OCI-LY1 (cell line): ENCODE measurements around the gene CD19.

Experiments
- H2AFZ ChIP-seq: fragments of 200-600 bp; sonication (generic), shearing (Covaris generic); 2 replicates; pipeline ENCODE4 v1.6.0; 2014; ENCODE audit warnings: antibody characterized with exemption, mild to moderate bottlenecking, low read length
- H3F3A ChIP-seq: fragments of 200-600 bp; sonication (generic), shearing (Covaris generic); 2 replicates; pipeline ENCODE4 v1.6.0; 2014; ENCODE audit warnings: mild to moderate bottlenecking, antibody characterized with exemption, low read length, moderate library complexity; ENCODE audit not compliant: insufficient read depth
- H3K27ac ChIP-seq: fragments of 200-600 bp; sonication (generic); 2 replicates; pipeline ENCODE4 v1.5.1; 2014; ENCODE audit warnings: low read length, mixed run types, mild to moderate bottlenecking, low read depth; ENCODE audit not compliant: poor library complexity, severe bottlenecking
- H3K27me3 ChIP-seq: fragments of 200-600 bp; sonication (generic); 2 replicates; pipeline ENCODE4 v1.6.0; 2014; ENCODE audit warnings: antibody characterized with exemption, mild to moderate bottlenecking, low read length, moderate library complexity; ENCODE audit not compliant: insufficient read depth
- H3K36me3 ChIP-seq: fragments of 200-600 bp; sonication (generic); 2 replicates; pipeline ENCODE4 v1.6.1; 2014; ENCODE audit warnings: mild to moderate bottlenecking, antibody characterized with exemption, low read length, moderate library complexity, mixed read lengths; ENCODE audit not compliant: insufficient read depth
- H3K4me1 ChIP-seq: fragments of 200-600 bp; sonication (generic); 2 replicates; pipeline ENCODE4 v1.5.1; 2014; ENCODE audit warnings: mild to moderate bottlenecking, low read length, moderate library complexity; ENCODE audit not compliant: insufficient read depth, severe bottlenecking
- H3K4me2 ChIP-seq: fragments of 200-600 bp; sonication (generic), shearing (Covaris generic); 2 replicates; pipeline ENCODE4 v1.6.1; 2014; ENCODE audit warnings: low read length
- H3K4me3 ChIP-seq: fragments of 200-600 bp; sonication (generic); 2 replicates; pipeline ENCODE4 v1.5.1; 2014; ENCODE audit warnings: low read length, low read depth, mild to moderate bottlenecking, mixed read lengths; ENCODE audit not compliant: poor library complexity, severe bottlenecking
- H3K79me2 ChIP-seq: fragments of 200-600 bp; shearing (Covaris generic); 2 replicates; pipeline ENCODE4 v1.6.1; 2016; ENCODE audit warnings: mixed run types, low read length, mixed read lengths; ENCODE audit not compliant: insufficient read depth
- H3K9ac ChIP-seq: fragments of 200-600 bp; sonication (generic), shearing (Covaris generic); 2 replicates; pipeline ENCODE4 v1.6.1; 2014; ENCODE audit warnings: mild to moderate bottlenecking, low read length, mixed read lengths
- H3K9me2 ChIP-seq: fragments of 200-600 bp; sonication (generic), shearing (Covaris generic); 2 replicates; pipeline ENCODE4 v1.6.1; 2014; ENCODE audit warnings: low read depth, mild to moderate bottlenecking, low read length, mixed read lengths
- H3K9me3 ChIP-seq: fragments of 200-600 bp; shearing (Covaris generic); 2 replicates; pipeline ENCODE4 v1.6.1; 2014; ENCODE audit warnings: low read length, mixed read lengths
- H4K20me1 ChIP-seq: fragments of 200-600 bp; sonication (generic), shearing (Covaris generic); 2 replicates; pipeline ENCODE4 v1.6.0; 2016; ENCODE audit warnings: mild to moderate bottlenecking, low read length; ENCODE audit not compliant: insufficient read depth
- EZH2 ChIP-seq: fragments of 200-600 bp; sonication (generic), shearing (Covaris generic); IDR thresholded peaks from 2 replicates; pipeline ENCODE4 v1.8.0; 2017; ENCODE audit warnings: borderline replicate concordance, mixed run types, mild to moderate bottlenecking, antibody characterized with exemption, low read length, moderate library complexity, mixed read lengths
- TF ChIP-seq, protein P1 (sequence below): fragments of 200-600 bp; sonication (generic), shearing (Covaris generic); IDR thresholded peaks from 2 replicates; pipeline ENCODE4 v1.5.1; 2017; ENCODE audit warnings: mild to moderate bottlenecking, antibody characterized with exemption, low read length, moderate library complexity, mixed read lengths

Gene CD19

DNA sequence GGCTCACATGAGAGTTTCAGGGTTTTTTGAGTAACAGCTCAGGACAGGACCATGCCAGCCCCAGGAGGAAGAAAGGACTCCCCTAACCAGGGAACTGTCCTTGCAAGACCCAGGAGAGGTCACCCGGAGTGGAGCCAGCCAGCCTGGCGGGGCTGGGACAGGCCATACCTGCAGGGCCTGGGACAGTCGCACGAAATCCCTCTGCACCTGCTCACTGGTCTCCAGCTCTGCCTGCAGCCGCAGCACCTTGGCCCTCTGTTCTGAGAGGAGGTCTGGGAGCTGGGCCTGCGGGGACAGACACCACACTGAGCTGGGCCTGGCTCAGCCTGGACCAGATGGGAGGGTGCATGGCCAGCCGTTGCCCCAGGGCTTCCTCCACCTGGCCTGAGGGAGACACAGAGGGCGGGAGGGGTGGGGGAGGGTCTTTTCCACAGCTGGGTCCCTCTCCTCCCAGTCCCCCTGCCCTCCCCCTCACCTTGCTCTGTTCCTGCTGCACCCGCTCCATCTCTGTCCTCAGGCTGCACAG, 26.5 kb upstream of the CD19 start:
- no peaks in the 10 kb centered on the region for H3K9me3 ChIP-seq
- H3K4me1 ChIP-seq, result peaks cover 4% of the 10 kb centered on the region
- H4K20me1 ChIP-seq, result no peaks in the 10 kb centered on the region
- no peak overlapping the region for H3K27ac ChIP-seq
- no peak for TF ChIP-seq EZH2
- TF ChIP-seq, protein P1, sequence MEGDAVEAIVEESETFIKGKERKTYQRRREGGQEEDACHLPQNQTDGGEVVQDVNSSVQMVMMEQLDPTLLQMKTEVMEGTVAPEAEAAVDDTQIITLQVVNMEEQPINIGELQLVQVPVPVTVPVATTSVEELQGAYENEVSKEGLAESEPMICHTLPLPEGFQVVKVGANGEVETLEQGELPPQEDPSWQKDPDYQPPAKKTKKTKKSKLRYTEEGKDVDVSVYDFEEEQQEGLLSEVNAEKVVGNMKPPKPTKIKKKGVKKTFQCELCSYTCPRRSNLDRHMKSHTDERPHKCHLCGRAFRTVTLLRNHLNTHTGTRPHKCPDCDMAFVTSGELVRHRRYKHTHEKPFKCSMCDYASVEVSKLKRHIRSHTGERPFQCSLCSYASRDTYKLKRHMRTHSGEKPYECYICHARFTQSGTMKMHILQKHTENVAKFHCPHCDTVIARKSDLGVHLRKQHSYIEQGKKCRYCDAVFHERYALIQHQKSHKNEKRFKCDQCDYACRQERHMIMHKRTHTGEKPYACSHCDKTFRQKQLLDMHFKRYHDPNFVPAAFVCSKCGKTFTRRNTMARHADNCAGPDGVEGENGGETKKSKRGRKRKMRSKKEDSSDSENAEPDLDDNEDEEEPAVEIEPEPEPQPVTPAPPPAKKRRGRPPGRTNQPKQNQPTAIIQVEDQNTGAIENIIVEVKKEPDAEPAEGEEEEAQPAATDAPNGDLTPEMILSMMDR, result no peak
- H3K79me2 ChIP-seq, result no peaks in the 10 kb centered on the region
- no peak overlapping the region for H3K9ac ChIP-seq
- no peak overlapping the region for H3K4me3 ChIP-seq
- no peak overlapping the region for H3K4me2 ChIP-seq
- H2AFZ ChIP-seq, result no peak overlapping the region
- no peaks in the 10 kb centered on the region for H3K27me3 ChIP-seq
- H3K36me3 ChIP-seq, result peaks cover 15% of the 10 kb centered on the region
- no peaks in the 10 kb centered on the region for H3F3A ChIP-seq
- H3K9me2 ChIP-seq, result no peaks in the 10 kb centered on the region

DNA sequence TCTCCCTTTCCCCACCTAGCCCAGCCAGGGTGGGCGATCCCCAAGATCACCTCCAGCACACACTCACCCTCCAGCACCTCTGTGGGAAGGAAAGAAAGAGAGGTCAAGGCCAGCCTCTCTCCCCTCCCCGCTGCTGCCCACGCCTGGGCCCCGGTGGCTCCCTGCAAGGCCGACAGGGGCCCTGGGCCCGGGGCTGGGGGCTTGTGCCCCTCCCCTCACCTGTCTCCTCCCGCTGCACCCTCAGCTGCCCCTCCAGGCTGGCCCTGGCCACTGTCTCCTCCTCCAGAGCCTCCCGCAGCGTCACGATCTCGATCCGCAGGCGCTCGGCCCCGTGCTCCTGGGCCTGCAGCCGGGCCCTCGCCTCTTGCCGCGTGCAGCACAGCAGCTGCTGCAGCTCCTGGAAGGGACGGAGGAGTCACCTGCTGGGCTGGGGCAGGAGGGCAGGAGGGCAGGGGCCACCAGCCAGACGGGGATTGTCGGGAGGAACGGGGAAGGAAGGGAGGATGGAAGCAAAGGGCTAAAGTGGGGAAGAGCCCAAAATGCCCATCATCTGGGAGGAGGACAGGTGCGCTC, 25.9 kb upstream of the CD19 start:
- Histone ChIP-seq H3K9ac (no peak overlapping the region), H3K4me3 (no peak overlapping the region), H3K4me2 (no peak overlapping the region), H3K79me2 (no peaks in the 10 kb centered on the region), H3K27ac (no peak overlapping the region), H3K9me3 (no peaks in the 10 kb centered on the region), H3K27me3 (no peaks in the 10 kb centered on the region), H3K36me3 (peaks cover 15% of the 10 kb centered on the region), H4K20me1 (no peaks in the 10 kb centered on the region), H2AFZ (no peak overlapping the region), H3F3A (no peaks in the 10 kb centered on the region), H3K9me2 (no peaks in the 10 kb centered on the region), H3K4me1 (peaks cover 10% of the 10 kb centered on the region)
- TF ChIP-seq, protein P1, result no peak
- no peak for TF ChIP-seq EZH2

DNA sequence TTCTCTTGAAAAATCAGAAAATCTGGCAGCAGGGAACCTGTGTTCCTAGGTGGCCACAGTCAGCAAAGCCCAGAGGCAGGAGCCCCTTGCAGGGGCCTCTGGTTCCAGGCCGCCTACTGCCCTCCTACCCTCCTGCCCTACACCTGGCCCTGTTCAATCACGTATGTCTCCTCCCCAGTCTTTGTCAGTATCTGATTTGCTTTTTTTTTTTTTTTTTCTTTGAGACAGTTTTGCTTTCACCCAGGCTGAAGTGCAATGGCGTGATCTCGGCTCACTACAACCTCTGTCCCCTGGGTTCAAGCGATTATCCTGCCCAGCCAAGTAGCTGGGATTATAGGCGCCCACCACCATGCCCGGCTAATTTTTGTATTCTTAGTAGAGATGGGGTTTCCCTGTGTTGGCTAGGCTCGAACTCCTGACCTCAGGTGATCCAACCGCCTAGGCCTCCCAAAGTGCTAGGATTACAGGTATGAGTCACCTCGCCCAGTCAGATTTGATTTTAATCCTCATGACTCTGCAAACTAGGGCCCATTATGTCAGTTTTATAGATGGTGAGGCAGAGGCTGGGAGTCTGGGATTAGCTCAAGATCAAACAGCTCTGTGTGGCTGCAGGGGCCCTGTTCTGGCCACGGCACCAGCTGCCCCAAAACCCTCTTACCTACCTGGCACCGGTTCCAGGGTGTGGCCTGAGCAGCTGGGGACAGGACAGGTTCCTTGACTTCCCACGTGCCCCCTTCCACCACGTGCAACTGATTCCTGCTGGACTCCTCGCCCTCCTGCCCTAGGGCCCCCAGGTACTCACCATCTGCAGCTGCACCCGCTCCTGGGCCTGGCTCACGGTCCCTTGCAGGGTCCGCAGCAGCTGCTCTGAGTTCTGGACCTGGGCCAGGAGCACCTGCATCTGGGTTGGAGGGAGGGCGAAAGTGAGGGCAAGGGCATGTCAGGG, 21.4 kb upstream of the CD19 start:
- TF ChIP-seq EZH2, result no peak
- TF ChIP-seq, protein P1, result no peak
- peaks cover 15% of the 10 kb centered on the region for H3K4me1 ChIP-seq

More for the DNA sequence above, 21.4 kb upstream of the CD19 start:
- Histone ChIP-seq H3K79me2 (no peaks in the 10 kb centered on the region), H3K36me3 (peaks cover 35% of the 10 kb centered on the region), H2AFZ (no peak overlapping the region), H3K27ac (peak overlapping the region; percentile 75), H3K4me2 (no peak overlapping the region), H3K27me3 (no peaks in the 10 kb centered on the region), H3F3A (no peaks in the 10 kb centered on the region), H3K9me3 (no peaks in the 10 kb centered on the region), H3K9me2 (no peaks in the 10 kb centered on the region), H4K20me1 (no peaks in the 10 kb centered on the region), H3K4me3 (no peak overlapping the region), H3K9ac (no peak overlapping the region)
